NCI-H82 (cell line): ENCODE data around the gene NFIC.
"Not testable (repeated sequence)": the region's sequence is repeated elsewhere in the genome, so short reads cannot be mapped to it uniquely, and the experiment has no call there.

Experiments
- DNase-seq: peaks from one replicate; lab custom pipeline; 2025; lab: John Stamatoyannopoulos, UW

NFIC gene

GRCh38 chr19:3452942-3453214 is 86.5 kb downstream of the NFIC start:
- DNase-seq = not testable (repeated sequence)

- DNase-seq = no peak
These were observed 87.5 kb downstream of the NFIC start for GRCh38 chr19:3453840-3454239.

- DNase-seq = no peak
These were observed 88.4 kb downstream of the NFIC start for GRCh38 chr19:3454656-3455392.

- DNase-seq = no peak
These were observed 89.1 kb downstream of the NFIC start for GRCh38 chr19:3455393-3455955.

- no peak for DNase-seq
These were observed 89.7 kb downstream of the NFIC start for GRCh38 chr19:3455960-3456601.

- no peak for DNase-seq
These were observed 90.6 kb downstream of the NFIC start for GRCh38 chr19:3456925-3457527.

- no peak for DNase-seq
These were observed 91.3 kb downstream of the NFIC start for GRCh38 chr19:3457528-3458228.

- DNase-seq = no peak
These were observed 92.1 kb downstream of the NFIC start for GRCh38 chr19:3458229-3459088.

GRCh38 chr19:3459089-3459881 is 92.9 kb downstream of the NFIC start:
- no peak for DNase-seq

- no peak for DNase-seq
These were observed 93.7 kb downstream of the NFIC start for GRCh38 chr19:3459965-3460582.

GRCh38 chr19:3462991-3463713 is 96.8 kb downstream of the NFIC start:
- DNase-seq = no peak

- no peak for DNase-seq
These were observed 97.6 kb downstream of the NFIC start for GRCh38 chr19:3463714-3464586.

GRCh38 chr19:3464587-3465235 is 98.3 kb downstream of the NFIC start:
- no peak for DNase-seq

- DNase-seq = no peak
These were observed 99.2 kb downstream of the NFIC start for GRCh38 chr19:3465552-3465951.

- DNase-seq = no peak
These were observed 100.3 kb downstream of the NFIC start for GRCh38 chr19:3466635-3467034.

GRCh38 chr19:3467437-3468198 is 101.2 kb downstream of the NFIC start:
- no peak for DNase-seq

- no peak for DNase-seq
These were observed 101.8 kb downstream of the NFIC start for GRCh38 chr19:3468211-3468610.
